ENCODE measurements around the gene HPSE2.

HPSE2 gene

GRCh38 chr10:98924526-98924925, 311.1 kb downstream of the HPSE2 start:
- Histone ChIP-seq H2AFZ (ENCODE audit: low read depth, low read length) (no peak overlapping the region), H3K4me1 (ENCODE audit: low read length) (no peaks in the 10 kb centered on the region), H3K9ac (ENCODE audit: low read length) (no peak overlapping the region), H3K79me2 (ENCODE audit: low read length) (no peaks in the 10 kb centered on the region), H3K4me3 (ENCODE audit: low read length) (no peak overlapping the region), H3K36me3 (replicated peaks; ENCODE audit: low read depth, low read length) (no peaks in the 10 kb centered on the region), H3K4me2 (ENCODE audit: low read length) (no peak overlapping the region), H3K9me3 (ENCODE audit: insufficient read depth, low read length) (no peaks in the 10 kb centered on the region), H3K27ac (ENCODE audit: low read length) (no peak overlapping the region), H4K20me1 (ENCODE audit: insufficient read depth, low read length) (no peaks in the 10 kb centered on the region), H3K27me3 (ENCODE audit: low read depth, low read length) (no peaks in the 10 kb centered on the region)
- no peak for TF ChIP-seq CTCF (IDR thresholded peaks at IDR 0.05; ENCODE audit: low read depth, low read length)
- no peak for TF ChIP-seq EZH2phosphoT487 (IDR thresholded peaks at IDR 0.05; ENCODE audit: low read depth)

- Histone ChIP-seq H3K27ac (ENCODE audit: low read length) (no peak overlapping the region), H3K36me3 (replicated peaks; ENCODE audit: low read depth, low read length) (no peaks in the 10 kb centered on the region), H3K9ac (ENCODE audit: low read length) (no peak overlapping the region), H3K4me2 (ENCODE audit: low read length) (no peak overlapping the region), H2AFZ (ENCODE audit: low read depth, low read length) (no peak overlapping the region), H3K79me2 (ENCODE audit: low read length) (no peaks in the 10 kb centered on the region), H3K9me3 (ENCODE audit: insufficient read depth, low read length) (no peaks in the 10 kb centered on the region), H3K27me3 (ENCODE audit: low read depth, low read length) (no peaks in the 10 kb centered on the region), H3K4me1 (ENCODE audit: low read length) (no peaks in the 10 kb centered on the region), H4K20me1 (ENCODE audit: insufficient read depth, low read length) (no peaks in the 10 kb centered on the region), H3K4me3 (ENCODE audit: low read length) (no peak overlapping the region)
- no peak for TF ChIP-seq EZH2phosphoT487 (IDR thresholded peaks at IDR 0.05; ENCODE audit: low read depth)
- no peak for TF ChIP-seq CTCF (IDR thresholded peaks at IDR 0.05; ENCODE audit: low read depth, low read length)
Observed at GRCh38 chr10:98921316-98921715, 314.3 kb downstream of the HPSE2 start.

GRCh38 chr10:98920807-98921206, 314.8 kb downstream of the HPSE2 start:
- TF ChIP-seq CTCF (IDR thresholded peaks at IDR 0.05; ENCODE audit: low read depth, low read length) (no peak), EZH2phosphoT487 (IDR thresholded peaks at IDR 0.05; ENCODE audit: low read depth) (no peak)
- H4K20me1 ChIP-seq (ENCODE audit: insufficient read depth, low read length) = no peaks in the 10 kb centered on the region
- H3K9me3 ChIP-seq (ENCODE audit: insufficient read depth, low read length) = no peaks in the 10 kb centered on the region
- no peak overlapping the region for H2AFZ ChIP-seq (ENCODE audit: low read depth, low read length)
- no peak overlapping the region for H3K4me3 ChIP-seq (ENCODE audit: low read length)
- no peaks in the 10 kb centered on the region for H3K79me2 ChIP-seq (ENCODE audit: low read length)
- no peak overlapping the region for H3K27ac ChIP-seq (ENCODE audit: low read length)
- no peak overlapping the region for H3K9ac ChIP-seq (ENCODE audit: low read length)
- H3K36me3 ChIP-seq (replicated peaks; ENCODE audit: low read depth, low read length) = no peaks in the 10 kb centered on the region
- H3K4me1 ChIP-seq (ENCODE audit: low read length) = no peaks in the 10 kb centered on the region
- no peak overlapping the region for H3K4me2 ChIP-seq (ENCODE audit: low read length)
- H3K27me3 ChIP-seq (ENCODE audit: low read depth, low read length) = no peaks in the 10 kb centered on the region

GRCh38 chr10:98920360-98920759, 315.3 kb downstream of the HPSE2 start:
- H3K9ac ChIP-seq (ENCODE audit: low read length) = no peak overlapping the region
- H3K27ac ChIP-seq (ENCODE audit: low read length) = no peak overlapping the region
- H3K4me3 ChIP-seq (ENCODE audit: low read length) = no peak overlapping the region
- H3K9me3 ChIP-seq (ENCODE audit: insufficient read depth, low read length) = no peaks in the 10 kb centered on the region
- no peaks in the 10 kb centered on the region for H3K36me3 ChIP-seq (replicated peaks; ENCODE audit: low read depth, low read length)
- TF ChIP-seq EZH2phosphoT487 (IDR thresholded peaks at IDR 0.05; ENCODE audit: low read depth) (no peak), CTCF (IDR thresholded peaks at IDR 0.05; ENCODE audit: low read depth, low read length) (no peak)
- H4K20me1 ChIP-seq (ENCODE audit: insufficient read depth, low read length) = no peaks in the 10 kb centered on the region
- no peaks in the 10 kb centered on the region for H3K27me3 ChIP-seq (ENCODE audit: low read depth, low read length)
- no peaks in the 10 kb centered on the region for H3K79me2 ChIP-seq (ENCODE audit: low read length)
- H3K4me2 ChIP-seq (ENCODE audit: low read length) = no peak overlapping the region
- H2AFZ ChIP-seq (ENCODE audit: low read depth, low read length) = no peak overlapping the region
- no peaks in the 10 kb centered on the region for H3K4me1 ChIP-seq (ENCODE audit: low read length)
